Activated CD4-positive, alpha-beta T cell treated with anti-CD3 and anti-CD28 coated beads, Interleukin-2, amount 10 ng/mL, durations not matched to agents 24 days and 14 days (primary cell): ENCODE results near the gene B3GNT4. TPM values are rescaled to one million over a fixed set of nuclear protein-coding genes. Genes with fewer than 3 reads are reported as not detected.

Experiments
- DNase-seq: peaks from one replicate; pipeline ENCODE4 v3.0.0; 2022
- H3K27ac Mint-ChIP-seq: one replicate; pipeline ENCODE4 v1.8.0; 2022; ENCODE audit warnings: mild to moderate bottlenecking, mixed read lengths
- H3K27me3 Mint-ChIP-seq: one replicate; pipeline ENCODE4 v1.8.0; 2022; ENCODE audit warnings: mixed read lengths
- H3K36me3 Mint-ChIP-seq: one replicate; pipeline ENCODE4 v1.8.0; 2022; ENCODE audit warnings: low read depth, mild to moderate bottlenecking, mixed read lengths
- H3K4me1 Mint-ChIP-seq: one replicate; pipeline ENCODE4 v1.8.0; 2021; ENCODE audit warnings: mixed read lengths
- H3K4me3 Mint-ChIP-seq: one replicate; pipeline ENCODE4 v1.8.0; 2022; ENCODE audit warnings: mild to moderate bottlenecking, moderate library complexity, mixed read lengths
- H3K9me3 Mint-ChIP-seq: one replicate; pipeline ENCODE4 v1.8.0; 2021; ENCODE audit warnings: mixed read lengths
- intact Hi-C: fragments of 100-400 bp; cut with micrococcal nuclease; formaldehyde crosslinking; loops from one replicate; pipeline ENCODE4 v1.15.1; 2023
- total RNA-seq: library from RNA; stranded (reverse); gene quantifications from 2 replicates; pipeline ENCODE4 v1.2.3, GENCODE V29; 2022

B3GNT4 gene
- total RNA-seq, result 0.64 and 1.0 TPM in 2 replicates

GRCh38 chr12:122203301-122204166 is at the start of gene B3GNT4:
Gene B3GNT4, plus strand, starts transcription at chr12:122203709. Its CDS starts 910 bp downstream, at chr12:122204619.
- DNase-seq, result peak; percentile 89
- no peaks in the 10 kb centered on the region for H3K9me3 Mint-ChIP-seq
- peak within 1 kb of the TSS; percentile 17 for H3K27ac Mint-ChIP-seq
- H3K4me1 Mint-ChIP-seq, result peaks cover 12% of the 10 kb centered on the region
- H3K27me3 Mint-ChIP-seq, result peaks cover 23% of the 10 kb centered on the region
- intact Hi-C loops, result no loop called here
- peaks cover 13% of the 10 kb centered on the region for H3K36me3 Mint-ChIP-seq
- H3K4me3 Mint-ChIP-seq, result peak within 1 kb of the TSS; percentile 85

- Mint-ChIP-seq H3K27ac (no peak overlapping the region), H3K9me3 (no peaks in the 10 kb centered on the region), H3K36me3 (no peaks in the 10 kb centered on the region), H3K27me3 (peaks cover 5% of the 10 kb centered on the region), H3K4me1 (no peaks in the 10 kb centered on the region), H3K4me3 (no peak overlapping the region)
- intact Hi-C loops, result no loop called here
- DNase-seq, result no peak
These were observed 47.8 kb upstream of the B3GNT4 start for GRCh38 chr12:122155705-122156104.

GRCh38 chr12:122158700-122159285 is 44.7 kb upstream of the B3GNT4 start:
- intact Hi-C loops, result no loop called here
- peaks cover 6% of the 10 kb centered on the region for H3K4me1 Mint-ChIP-seq

GRCh38 chr12:122159882-122160281 is 43.6 kb upstream of the B3GNT4 start:
- H3K9me3 Mint-ChIP-seq, result no peaks in the 10 kb centered on the region
- no peak for DNase-seq
- intact Hi-C loops, result loop anchor here (1.0 kb wide), 1 partner anchor 31 kb away; no protein-coding TSS in a partner anchor
- H3K27me3 Mint-ChIP-seq, result peaks cover 2% of the 10 kb centered on the region
- H3K4me3 Mint-ChIP-seq, result no peak overlapping the region
- H3K36me3 Mint-ChIP-seq, result no peaks in the 10 kb centered on the region
- H3K27ac Mint-ChIP-seq, result no peak overlapping the region
- peaks cover 6% of the 10 kb centered on the region for H3K4me1 Mint-ChIP-seq

More at GRCh38 chr12:122158700-122159285, 44.7 kb upstream of the B3GNT4 start:
- Mint-ChIP-seq H3K36me3 (no peaks in the 10 kb centered on the region), H3K9me3 (no peaks in the 10 kb centered on the region), H3K27me3 (peaks cover 2% of the 10 kb centered on the region), H3K27ac (no peak overlapping the region), H3K4me3 (no peak overlapping the region)
- no peak for DNase-seq

GRCh38 chr12:122160761-122161160 is 42.7 kb upstream of the B3GNT4 start:
- Mint-ChIP-seq H3K27ac (no peak overlapping the region), H3K4me1 (peaks cover 6% of the 10 kb centered on the region), H3K9me3 (no peaks in the 10 kb centered on the region), H3K4me3 (no peak overlapping the region), H3K36me3 (no peaks in the 10 kb centered on the region), H3K27me3 (peaks cover 2% of the 10 kb centered on the region)
- no peak for DNase-seq
- intact Hi-C loops, result loop anchor here (1.0 kb wide), 1 partner anchor 31 kb away; no protein-coding TSS in a partner anchor

GRCh38 chr12:122161682-122162081 is 41.8 kb upstream of the B3GNT4 start:
- peaks cover 7% of the 10 kb centered on the region for H3K4me1 Mint-ChIP-seq
- no peak overlapping the region for H3K4me3 Mint-ChIP-seq
- no peaks in the 10 kb centered on the region for H3K36me3 Mint-ChIP-seq
- no peaks in the 10 kb centered on the region for H3K9me3 Mint-ChIP-seq
- H3K27ac Mint-ChIP-seq, result no peak overlapping the region
- peaks cover 2% of the 10 kb centered on the region for H3K27me3 Mint-ChIP-seq
- intact Hi-C loops, result no loop called here
- DNase-seq, result no peak

GRCh38 chr12:122162976-122163375 is 40.5 kb upstream of the B3GNT4 start:
- Mint-ChIP-seq H3K36me3 (no peaks in the 10 kb centered on the region), H3K27me3 (peaks cover 5% of the 10 kb centered on the region), H3K4me3 (no peak overlapping the region), H3K9me3 (no peaks in the 10 kb centered on the region), H3K4me1 (peaks cover 15% of the 10 kb centered on the region), H3K27ac (no peak overlapping the region)
- intact Hi-C loops, result no loop called here
- DNase-seq, result no peak

GRCh38 chr12:122166422-122167349 is 36.8 kb upstream of the B3GNT4 start:
- Mint-ChIP-seq H3K27me3 (peaks cover 5% of the 10 kb centered on the region), H3K9me3 (no peaks in the 10 kb centered on the region), H3K27ac (peak overlapping the region; percentile 34), H3K4me3 (no peak overlapping the region), H3K36me3 (no peaks in the 10 kb centered on the region), H3K4me1 (peaks cover 15% of the 10 kb centered on the region)
- intact Hi-C loops, result loop anchor here (2.0 kb wide), 1 partner anchor 16 kb away; the partner anchor contains the start of gene LRRC43
- DNase-seq, result peak; percentile 75

- Mint-ChIP-seq H3K4me3 (no peak overlapping the region), H3K9me3 (no peaks in the 10 kb centered on the region), H3K4me1 (peaks cover 11% of the 10 kb centered on the region), H3K27ac (peak overlapping the region; percentile 34), H3K27me3 (peaks cover 7% of the 10 kb centered on the region), H3K36me3 (no peaks in the 10 kb centered on the region)
- intact Hi-C loops, result loop anchor here (2.0 kb wide), 1 partner anchor 15 kb away; the partner anchor contains the start of gene LRRC43
- DNase-seq, result no peak
These were observed 36.1 kb upstream of the B3GNT4 start for GRCh38 chr12:122167356-122167925.

GRCh38 chr12:122168492-122168891 is 35.0 kb upstream of the B3GNT4 start:
- Mint-ChIP-seq H3K4me1 (peaks cover 9% of the 10 kb centered on the region), H3K4me3 (no peak overlapping the region), H3K27me3 (peaks cover 7% of the 10 kb centered on the region), H3K9me3 (no peaks in the 10 kb centered on the region), H3K27ac (no peak overlapping the region), H3K36me3 (no peaks in the 10 kb centered on the region)
- intact Hi-C loops, result no loop called here
- no peak for DNase-seq

- Mint-ChIP-seq H3K27ac (no peak overlapping the region), H3K36me3 (no peaks in the 10 kb centered on the region), H3K27me3 (peaks cover 7% of the 10 kb centered on the region), H3K9me3 (no peaks in the 10 kb centered on the region), H3K4me3 (no peak overlapping the region), H3K4me1 (peaks cover 9% of the 10 kb centered on the region)
- intact Hi-C loops, result no loop called here
- DNase-seq, result no peak
These were observed 32.1 kb upstream of the B3GNT4 start for GRCh38 chr12:122171399-122171798.

- peaks cover under 1% of the 10 kb centered on the region for H3K4me1 Mint-ChIP-seq
- intact Hi-C loops, result no loop called here
- H3K9me3 Mint-ChIP-seq, result no peaks in the 10 kb centered on the region
- H3K27me3 Mint-ChIP-seq, result peaks cover 5% of the 10 kb centered on the region
- DNase-seq, result no peak
- H3K27ac Mint-ChIP-seq, result no peak overlapping the region
- H3K4me3 Mint-ChIP-seq, result no peak overlapping the region
- no peaks in the 10 kb centered on the region for H3K36me3 Mint-ChIP-seq
These were observed 31.1 kb upstream of the B3GNT4 start for GRCh38 chr12:122172262-122172939.
